Measurements from ENCODE around the gene MRPL12. TPM values are rescaled to one million over a fixed set of nuclear protein-coding genes. Genes with fewer than 3 reads are reported as not detected.
"Not testable (repeated sequence)": the region's sequence is repeated elsewhere in the genome, so short reads cannot be mapped to it uniquely, and the experiment has no call there.

MRPL12 gene
- total RNA-seq, 1 donor from 2014 or later: 58.5 TPM

DNA sequence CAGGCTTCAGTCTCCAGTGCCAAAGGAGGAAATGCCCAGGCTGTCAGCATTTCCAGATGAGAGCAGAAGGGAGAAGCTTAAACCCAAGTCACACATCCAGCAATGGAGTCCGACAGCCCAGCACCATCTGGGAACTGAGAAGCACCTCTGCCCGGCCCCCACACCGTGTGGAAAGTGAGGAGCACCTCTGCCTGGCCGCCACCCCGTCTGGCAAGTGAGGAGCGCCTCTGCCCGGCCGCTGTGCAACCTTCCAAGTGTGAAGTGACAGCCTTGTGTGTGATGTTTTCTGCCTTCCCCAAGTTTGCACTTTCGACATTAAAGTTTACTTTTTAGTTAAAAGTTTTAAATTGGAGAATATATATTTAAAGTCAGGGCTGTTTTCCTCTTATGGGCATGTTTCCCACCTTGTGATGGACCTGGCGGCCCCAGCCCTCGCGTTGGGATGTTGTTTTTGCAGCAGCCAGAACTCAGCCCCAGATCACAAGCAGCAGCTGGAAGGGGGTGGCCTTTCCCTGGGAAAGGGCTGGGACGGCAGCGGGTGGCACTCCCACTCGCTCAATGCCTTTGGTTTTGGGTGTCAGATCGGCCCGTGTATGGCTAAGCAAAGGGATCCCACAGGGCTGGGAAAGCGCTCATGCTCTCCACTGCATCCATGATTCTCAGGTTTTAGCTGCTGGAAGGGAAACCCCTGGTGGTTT is 29.5 kb upstream of the MRPL12 start:
- peaks cover 2% of the 10 kb centered on the region for H3K4me1 Mint-ChIP-seq (ENCODE audit: unreplicated experiment)
- no peak for DNase-seq (ENCODE audit: low spot score)
- no peak overlapping the region for H3K4me3 Mint-ChIP-seq (ENCODE audit: unreplicated experiment)
- H3K36me3 Mint-ChIP-seq (ENCODE audit: low read depth, unreplicated experiment): peaks cover 17% of the 10 kb centered on the region
- no peaks in the 10 kb centered on the region for H3K9me3 Mint-ChIP-seq (ENCODE audit: unreplicated experiment)
- no peak for TF ChIP-seq CTCF (IDR thresholded peaks at IDR 0.05; ENCODE audit: unreplicated experiment)
- no peak overlapping the region for H3K27ac Mint-ChIP-seq (ENCODE audit: unreplicated experiment)
- H3K27me3 Mint-ChIP-seq (ENCODE audit: unreplicated experiment): peaks cover 5% of the 10 kb centered on the region

GRCh38 chr17:81675515-81676221 is 27.5 kb upstream of the MRPL12 start:
- Mint-ChIP-seq H3K27ac (ENCODE audit: unreplicated experiment) (peak overlapping the region; percentile 42), H3K36me3 (ENCODE audit: low read depth, unreplicated experiment) (peaks cover 13% of the 10 kb centered on the region)
- TF ChIP-seq CTCF (IDR thresholded peaks at IDR 0.05; ENCODE audit: unreplicated experiment): peak; percentile 46
- not testable (repeated sequence) for H3K9me3 Mint-ChIP-seq (ENCODE audit: unreplicated experiment); H3K4me1 Mint-ChIP-seq (ENCODE audit: unreplicated experiment); H3K4me3 Mint-ChIP-seq (ENCODE audit: unreplicated experiment); H3K27me3 Mint-ChIP-seq (ENCODE audit: unreplicated experiment)
- DNase-seq (ENCODE audit: low spot score): peak; percentile 29

- no peak overlapping the region for H3K4me3 Mint-ChIP-seq (ENCODE audit: unreplicated experiment)
- no peaks in the 10 kb centered on the region for H3K9me3 Mint-ChIP-seq (ENCODE audit: unreplicated experiment)
- no peak for TF ChIP-seq CTCF (IDR thresholded peaks at IDR 0.05; ENCODE audit: unreplicated experiment)
- peaks cover 4% of the 10 kb centered on the region for H3K36me3 Mint-ChIP-seq (ENCODE audit: low read depth, unreplicated experiment)
- H3K27me3 Mint-ChIP-seq (ENCODE audit: unreplicated experiment): peaks cover 5% of the 10 kb centered on the region
- H3K27ac Mint-ChIP-seq (ENCODE audit: unreplicated experiment): no peak overlapping the region
- no peak for DNase-seq (ENCODE audit: low spot score)
- no peaks in the 10 kb centered on the region for H3K4me1 Mint-ChIP-seq (ENCODE audit: unreplicated experiment)
Observed at GRCh38 chr17:81676906-81677305, 26.3 kb upstream of the MRPL12 start.

DNA sequence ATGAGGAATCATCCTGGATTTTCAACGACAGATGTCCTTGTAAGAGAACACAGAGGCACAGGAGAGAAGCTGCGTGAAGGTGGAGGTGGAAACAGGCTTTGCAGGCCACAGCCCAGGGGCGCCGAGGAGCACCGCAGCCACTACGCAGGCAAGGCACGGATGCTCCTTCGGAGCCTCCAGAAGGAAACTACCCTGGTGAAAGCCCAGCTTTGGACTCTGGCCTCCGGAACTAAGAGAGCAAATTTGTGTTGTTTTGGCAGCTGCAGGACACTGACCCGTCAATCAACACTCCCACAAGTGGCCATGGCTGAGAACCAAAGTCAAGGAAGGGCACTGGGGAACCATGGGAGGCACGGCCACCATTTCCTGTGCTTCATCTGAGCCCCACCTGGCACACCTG is 23.0 kb upstream of the MRPL12 start:
- Mint-ChIP-seq H3K4me3 (ENCODE audit: unreplicated experiment) (no peak overlapping the region), H3K9me3 (ENCODE audit: unreplicated experiment) (no peaks in the 10 kb centered on the region), H3K27ac (ENCODE audit: unreplicated experiment) (no peak overlapping the region), H3K4me1 (ENCODE audit: unreplicated experiment) (peaks cover 18% of the 10 kb centered on the region), H3K36me3 (ENCODE audit: low read depth, unreplicated experiment) (peaks cover 3% of the 10 kb centered on the region), H3K27me3 (ENCODE audit: unreplicated experiment) (peaks cover 8% of the 10 kb centered on the region)
- no peak for DNase-seq (ENCODE audit: low spot score)
- TF ChIP-seq CTCF (IDR thresholded peaks at IDR 0.05; ENCODE audit: unreplicated experiment): no peak

- TF ChIP-seq CTCF (IDR thresholded peaks at IDR 0.05; ENCODE audit: unreplicated experiment): no peak
Observed at GRCh38 chr17:81681672-81682071, 21.5 kb upstream of the MRPL12 start.

More at GRCh38 chr17:81681672-81682071, 21.5 kb upstream of the MRPL12 start:
- H3K36me3 Mint-ChIP-seq (ENCODE audit: low read depth, unreplicated experiment): peaks cover 11% of the 10 kb centered on the region
- peaks cover 21% of the 10 kb centered on the region for H3K4me1 Mint-ChIP-seq (ENCODE audit: unreplicated experiment)
- DNase-seq (ENCODE audit: low spot score): no peak
- H3K27me3 Mint-ChIP-seq (ENCODE audit: unreplicated experiment): peaks cover 3% of the 10 kb centered on the region
- no peaks in the 10 kb centered on the region for H3K9me3 Mint-ChIP-seq (ENCODE audit: unreplicated experiment)
- H3K27ac Mint-ChIP-seq (ENCODE audit: unreplicated experiment): peak overlapping the region; percentile 30
- H3K4me3 Mint-ChIP-seq (ENCODE audit: unreplicated experiment): peak overlapping the region; percentile 21

Measured in endothelial cell (in vitro differentiated cells).